GM12872 (cell line): ENCODE data around the gene ARV1.

Experiments
- TF ChIP-seq, protein P1 (sequence below): IDR thresholded peaks from 3 replicates; pipeline ENCODE4 v1.5.1; 2011; ENCODE audit warnings: low read depth, mild to moderate bottlenecking, low read length, moderate library complexity; ENCODE audit not compliant: insufficient read depth

The ARV1 gene

DNA sequence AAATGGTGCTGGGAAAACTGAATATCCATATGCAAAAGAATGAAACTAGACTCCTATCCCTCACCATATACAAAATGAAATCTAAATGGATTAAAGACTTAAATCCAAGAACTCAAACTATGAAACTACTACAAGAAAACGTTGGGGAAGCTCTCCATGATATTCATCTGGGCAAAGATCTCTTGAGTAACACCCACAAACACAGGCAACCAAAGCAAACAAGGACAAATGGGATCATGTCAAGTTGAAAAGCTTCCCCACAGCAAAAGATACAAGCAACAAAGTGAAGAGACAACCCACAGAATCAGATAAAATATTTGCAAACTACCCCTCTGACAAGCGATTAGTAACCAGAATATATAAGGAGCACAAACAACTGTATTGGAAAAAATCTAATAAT, 14.0 kb upstream of the ARV1 start:
- TF ChIP-seq, protein P1, sequence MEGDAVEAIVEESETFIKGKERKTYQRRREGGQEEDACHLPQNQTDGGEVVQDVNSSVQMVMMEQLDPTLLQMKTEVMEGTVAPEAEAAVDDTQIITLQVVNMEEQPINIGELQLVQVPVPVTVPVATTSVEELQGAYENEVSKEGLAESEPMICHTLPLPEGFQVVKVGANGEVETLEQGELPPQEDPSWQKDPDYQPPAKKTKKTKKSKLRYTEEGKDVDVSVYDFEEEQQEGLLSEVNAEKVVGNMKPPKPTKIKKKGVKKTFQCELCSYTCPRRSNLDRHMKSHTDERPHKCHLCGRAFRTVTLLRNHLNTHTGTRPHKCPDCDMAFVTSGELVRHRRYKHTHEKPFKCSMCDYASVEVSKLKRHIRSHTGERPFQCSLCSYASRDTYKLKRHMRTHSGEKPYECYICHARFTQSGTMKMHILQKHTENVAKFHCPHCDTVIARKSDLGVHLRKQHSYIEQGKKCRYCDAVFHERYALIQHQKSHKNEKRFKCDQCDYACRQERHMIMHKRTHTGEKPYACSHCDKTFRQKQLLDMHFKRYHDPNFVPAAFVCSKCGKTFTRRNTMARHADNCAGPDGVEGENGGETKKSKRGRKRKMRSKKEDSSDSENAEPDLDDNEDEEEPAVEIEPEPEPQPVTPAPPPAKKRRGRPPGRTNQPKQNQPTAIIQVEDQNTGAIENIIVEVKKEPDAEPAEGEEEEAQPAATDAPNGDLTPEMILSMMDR, result no peak

DNA sequence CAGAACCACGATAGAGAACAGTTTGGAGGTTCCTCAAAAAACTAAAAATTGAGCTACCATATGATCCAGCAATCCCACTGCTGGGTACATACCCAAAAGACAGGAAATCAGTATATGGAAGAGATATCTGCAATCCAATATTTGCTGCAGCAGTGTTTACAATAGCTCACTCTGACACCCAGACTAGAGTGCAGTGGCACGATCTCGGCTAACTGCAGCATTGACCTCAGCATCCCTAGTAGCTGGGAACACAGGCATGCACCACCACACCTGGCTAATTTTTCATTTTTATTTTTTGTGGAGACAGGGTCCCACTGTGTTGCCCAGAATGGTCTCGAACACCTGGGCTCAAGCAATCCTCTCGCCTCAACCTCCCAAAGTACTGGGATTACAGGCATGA, 13.4 kb upstream of the ARV1 start:
- TF ChIP-seq, protein P1, result no peak

GRCh38 chr1:230966358-230966873, 12.5 kb upstream of the ARV1 start:
- TF ChIP-seq, protein P1, result no peak

DNA sequence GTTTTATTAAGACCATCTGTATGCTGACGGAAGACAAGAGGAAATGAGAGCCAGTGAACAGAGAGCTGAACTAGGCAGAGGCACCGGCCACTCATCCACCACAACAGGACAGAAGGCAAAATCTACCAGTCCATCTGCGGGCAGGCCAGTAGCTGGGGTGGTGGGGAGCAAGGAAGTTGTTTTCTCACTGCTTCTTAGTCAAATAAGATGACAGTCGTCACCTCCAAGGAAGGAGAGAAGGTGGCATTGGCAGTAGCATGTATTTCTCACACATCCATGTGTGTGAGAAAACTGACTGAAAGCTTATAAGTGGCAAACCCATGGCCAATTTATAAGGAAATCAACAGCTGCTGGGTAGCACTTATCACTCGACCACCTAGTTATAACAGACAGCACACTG, 8.5 kb upstream of the ARV1 start:
- TF ChIP-seq, protein P1, result no peak

GRCh38 chr1:230971771-230972170, 7.1 kb upstream of the ARV1 start:
- TF ChIP-seq, protein P1, result no peak

DNA sequence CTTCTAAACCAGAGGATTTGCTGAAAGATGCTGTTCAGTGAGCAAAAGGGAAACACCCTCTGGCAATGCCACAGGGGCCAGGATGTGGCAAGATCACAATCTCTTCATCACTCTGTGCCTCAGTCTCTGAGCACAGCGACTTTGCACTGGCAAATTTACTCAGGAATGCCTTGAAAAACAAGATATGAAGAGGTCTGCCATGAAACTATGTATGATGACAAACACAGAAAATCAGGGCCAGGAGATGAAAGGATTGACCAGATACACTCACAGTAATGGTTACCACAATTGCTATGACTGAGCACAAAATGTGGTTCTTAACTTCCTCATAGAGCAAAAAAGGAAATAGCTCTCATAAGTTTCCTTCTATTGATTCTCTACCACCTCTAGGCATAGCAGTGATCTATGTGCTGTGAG, 6.0 kb upstream of the ARV1 start:
- TF ChIP-seq, protein P1, result no peak

- TF ChIP-seq, protein P1, result no peak
Measured at GRCh38 chr1:230975636-230976035, 3.3 kb upstream of the ARV1 start.
